ENCODE data around the gene SUPT16H.
"Not testable (repeated sequence)": the region's sequence is repeated elsewhere in the genome, so short reads cannot be mapped to it uniquely, and the experiment has no call there.

DNA sequence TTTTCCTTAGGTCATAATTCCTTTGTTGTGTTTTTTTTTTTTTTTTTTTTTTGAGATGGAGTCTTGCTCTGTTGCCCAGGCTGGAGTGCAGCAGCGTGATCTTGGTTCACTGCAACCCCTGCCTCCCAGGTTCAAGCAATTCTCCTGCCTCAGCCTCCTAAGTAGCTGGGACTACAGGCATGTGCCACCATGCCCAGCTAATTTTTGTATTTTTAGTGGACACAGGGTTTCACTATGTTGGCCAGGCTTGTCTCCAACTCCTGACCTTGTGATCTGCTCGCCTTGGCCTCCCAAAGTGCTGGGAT lies 81.0 kb downstream of the SUPT16H start:
- not testable (repeated sequence) for TF ChIP-seq SRSF1 (optimal IDR thresholded peaks at IDR 0.05; ENCODE audit: low read depth, low read length); JUN (CRISPR knock-in tag; IDR thresholded peaks at IDR 0.05); NFE2 (CRISPR knock-in tag; IDR thresholded peaks at IDR 0.05)
- TF ChIP-seq, protein P1, sequence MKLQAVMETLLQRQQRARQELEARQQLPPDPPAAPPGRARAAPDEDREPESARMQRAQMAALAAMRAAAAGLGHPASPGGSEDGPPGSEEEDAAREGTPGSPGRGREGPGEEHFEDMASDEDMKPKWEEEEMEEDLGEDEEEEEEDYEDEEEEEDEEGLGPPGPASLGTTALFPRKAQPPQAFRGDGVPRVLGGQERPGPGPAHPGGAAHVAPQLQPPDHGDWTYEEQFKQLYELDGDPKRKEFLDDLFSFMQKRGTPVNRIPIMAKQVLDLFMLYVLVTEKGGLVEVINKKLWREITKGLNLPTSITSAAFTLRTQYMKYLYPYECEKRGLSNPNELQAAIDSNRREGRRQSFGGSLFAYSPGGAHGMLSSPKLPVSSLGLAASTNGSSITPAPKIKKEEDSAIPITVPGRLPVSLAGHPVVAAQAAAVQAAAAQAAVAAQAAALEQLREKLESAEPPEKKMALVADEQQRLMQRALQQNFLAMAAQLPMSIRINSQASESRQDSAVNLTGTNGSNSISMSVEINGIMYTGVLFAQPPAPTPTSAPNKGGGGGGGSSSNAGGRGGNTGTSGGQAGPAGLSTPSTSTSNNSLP (IDR thresholded peaks at IDR 0.05; ENCODE audit: low read depth, low read length), result not testable (repeated sequence)

Data from HepG2 (cell line).